Rectal smooth muscle tissue (tissue), 1 donor: Measurements from ENCODE around the gene METTL22.

Experiments used
- H3K27ac ChIP-seq: one replicate; pipeline ENCODE4 v1.7.0; 2013; ENCODE audit warnings: low read depth, low read length, inconsistent platforms
- H3K27me3 ChIP-seq: one replicate; pipeline ENCODE4 v1.7.0; 2013; ENCODE audit warnings: low read length; ENCODE audit not compliant: control insufficient read depth, insufficient read depth
- H3K36me3 ChIP-seq: one replicate; pipeline ENCODE4 v1.7.0; 2013; ENCODE audit warnings: low read length; ENCODE audit not compliant: control insufficient read depth, insufficient read depth
- H3K4me1 ChIP-seq: one replicate; pipeline ENCODE4 v1.7.0; 2013; ENCODE audit warnings: low read length; ENCODE audit not compliant: control insufficient read depth, insufficient read depth
- H3K4me3 ChIP-seq: one replicate; pipeline ENCODE4 v1.7.0; 2013; ENCODE audit warnings: low read length
- H3K9ac ChIP-seq: one replicate; pipeline ENCODE4 v1.7.0; 2013; ENCODE audit warnings: low read length

METTL22 gene

GRCh38 chr16:8665529-8665928, 44.0 kb downstream of the METTL22 start:
- no peak overlapping the region for H3K27ac ChIP-seq
- no peak overlapping the region for H3K4me3 ChIP-seq
- H3K27me3 ChIP-seq: no peaks in the 10 kb centered on the region
- no peaks in the 10 kb centered on the region for H3K4me1 ChIP-seq
- no peak overlapping the region for H3K9ac ChIP-seq
- H3K36me3 ChIP-seq: no peaks in the 10 kb centered on the region

- Histone ChIP-seq H3K27ac (no peak overlapping the region), H3K9ac (no peak overlapping the region), H3K4me3 (no peak overlapping the region), H3K36me3 (no peaks in the 10 kb centered on the region), H3K27me3 (no peaks in the 10 kb centered on the region), H3K4me1 (no peaks in the 10 kb centered on the region)
Measured at GRCh38 chr16:8667492-8667891, 46.0 kb downstream of the METTL22 start.

GRCh38 chr16:8668113-8668512, 46.6 kb downstream of the METTL22 start:
- H3K9ac ChIP-seq: no peak overlapping the region

GRCh38 chr16:8669481-8669880, 48.0 kb downstream of the METTL22 start:
- no peaks in the 10 kb centered on the region for H3K27me3 ChIP-seq
- H3K4me3 ChIP-seq: no peak overlapping the region
- H3K36me3 ChIP-seq: no peaks in the 10 kb centered on the region
- H3K27ac ChIP-seq: no peak overlapping the region
- H3K4me1 ChIP-seq: no peaks in the 10 kb centered on the region
- no peak overlapping the region for H3K9ac ChIP-seq

More at GRCh38 chr16:8668113-8668512, 46.6 kb downstream of the METTL22 start:
- no peaks in the 10 kb centered on the region for H3K4me1 ChIP-seq
- no peaks in the 10 kb centered on the region for H3K27me3 ChIP-seq
- H3K4me3 ChIP-seq: no peak overlapping the region
- H3K36me3 ChIP-seq: no peaks in the 10 kb centered on the region
- H3K27ac ChIP-seq: no peak overlapping the region

- H3K4me3 ChIP-seq: no peak overlapping the region
- peaks cover 4% of the 10 kb centered on the region for H3K4me1 ChIP-seq
- H3K27me3 ChIP-seq: no peaks in the 10 kb centered on the region
- H3K27ac ChIP-seq: no peak overlapping the region
- no peak overlapping the region for H3K9ac ChIP-seq
- H3K36me3 ChIP-seq: no peaks in the 10 kb centered on the region
Measured at GRCh38 chr16:8670014-8670560, 48.6 kb downstream of the METTL22 start.

- Histone ChIP-seq H3K9ac (peak overlapping the region; percentile 49), H3K4me1 (peaks cover 4% of the 10 kb centered on the region), H3K27me3 (no peaks in the 10 kb centered on the region), H3K27ac (no peak overlapping the region), H3K36me3 (no peaks in the 10 kb centered on the region), H3K4me3 (peak overlapping the region; percentile 76)
Measured at GRCh38 chr16:8673611-8674412, 52.3 kb downstream of the METTL22 start.

- peaks cover 4% of the 10 kb centered on the region for H3K4me1 ChIP-seq
- no peaks in the 10 kb centered on the region for H3K36me3 ChIP-seq
- no peak within 1 kb of the TSS for H3K27ac ChIP-seq
- H3K27me3 ChIP-seq: no peaks in the 10 kb centered on the region
- peak within 1 kb of the TSS; percentile 88 for H3K4me3 ChIP-seq
- H3K9ac ChIP-seq: peak within 1 kb of the TSS; percentile 49
Measured at GRCh38 chr16:8674413-8675022, 53.0 kb downstream of the METTL22 start, which contains the start of gene ABAT. Gene ABAT (plus strand): TSS chr16:8674617. CDS start chr16:8735740, 61,123 bp downstream.

GRCh38 chr16:8675183-8676159, 54.0 kb downstream of the METTL22 start:
- H3K36me3 ChIP-seq: no peaks in the 10 kb centered on the region
- H3K4me3 ChIP-seq: peak overlapping the region; percentile 88
- H3K27ac ChIP-seq: no peak overlapping the region
- H3K27me3 ChIP-seq: no peaks in the 10 kb centered on the region
- H3K4me1 ChIP-seq: peaks cover 4% of the 10 kb centered on the region
- H3K9ac ChIP-seq: peak overlapping the region; percentile 30

- Histone ChIP-seq H3K27me3 (no peaks in the 10 kb centered on the region), H3K4me3 (no peak overlapping the region), H3K4me1 (peaks cover 4% of the 10 kb centered on the region), H3K27ac (no peak overlapping the region), H3K36me3 (no peaks in the 10 kb centered on the region), H3K9ac (no peak overlapping the region)
Measured at GRCh38 chr16:8676160-8676547, 54.7 kb downstream of the METTL22 start.

- H3K36me3 ChIP-seq: no peaks in the 10 kb centered on the region
- H3K4me1 ChIP-seq: peaks cover 4% of the 10 kb centered on the region
- no peaks in the 10 kb centered on the region for H3K27me3 ChIP-seq
- H3K9ac ChIP-seq: no peak overlapping the region
- no peak overlapping the region for H3K27ac ChIP-seq
- no peak overlapping the region for H3K4me3 ChIP-seq
Measured at GRCh38 chr16:8676737-8677375, 55.4 kb downstream of the METTL22 start.

- no peaks in the 10 kb centered on the region for H3K27me3 ChIP-seq
- H3K27ac ChIP-seq: no peak overlapping the region
- no peaks in the 10 kb centered on the region for H3K36me3 ChIP-seq
- H3K4me1 ChIP-seq: peaks cover 4% of the 10 kb centered on the region
- no peak overlapping the region for H3K9ac ChIP-seq
- H3K4me3 ChIP-seq: no peak overlapping the region
Measured at GRCh38 chr16:8677481-8677880, 56.0 kb downstream of the METTL22 start.
